EH (cell line): ENCODE measurements around the gene SP100.
A peak's percentile ranks its signal among the peaks of the same experiment; 100 is the strongest.

Source experiments
- DNase-seq: peaks from one replicate; pipeline ENCODE4 v3.0.0-alpha.2; 2015; ENCODE audit warnings: low read depth

The SP100 gene

DNA sequence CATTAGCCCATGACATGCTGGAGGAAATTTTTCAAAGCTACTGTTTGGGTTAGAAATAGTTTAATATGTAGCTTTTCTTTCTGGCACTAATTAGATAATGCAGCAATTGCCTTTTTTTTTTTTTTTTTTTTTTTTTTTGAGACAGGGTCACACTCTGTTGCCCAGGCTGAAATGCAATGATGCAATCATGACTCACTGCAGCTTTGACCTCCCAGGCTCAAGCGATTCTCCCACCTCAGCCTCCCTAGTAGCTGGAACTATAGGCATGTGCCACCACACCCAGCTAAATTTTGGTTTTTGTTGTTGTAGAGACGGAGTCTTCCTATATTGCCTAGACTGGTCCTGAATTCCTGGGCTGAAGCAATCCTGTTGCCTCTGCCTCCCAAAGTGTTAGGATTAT lies 136.2 kb downstream of the SP100 start:
- no peak for DNase-seq

- no peak for DNase-seq
Measured at GRCh38 chr2:230557065-230557464, 141.1 kb downstream of the SP100 start.

DNA sequence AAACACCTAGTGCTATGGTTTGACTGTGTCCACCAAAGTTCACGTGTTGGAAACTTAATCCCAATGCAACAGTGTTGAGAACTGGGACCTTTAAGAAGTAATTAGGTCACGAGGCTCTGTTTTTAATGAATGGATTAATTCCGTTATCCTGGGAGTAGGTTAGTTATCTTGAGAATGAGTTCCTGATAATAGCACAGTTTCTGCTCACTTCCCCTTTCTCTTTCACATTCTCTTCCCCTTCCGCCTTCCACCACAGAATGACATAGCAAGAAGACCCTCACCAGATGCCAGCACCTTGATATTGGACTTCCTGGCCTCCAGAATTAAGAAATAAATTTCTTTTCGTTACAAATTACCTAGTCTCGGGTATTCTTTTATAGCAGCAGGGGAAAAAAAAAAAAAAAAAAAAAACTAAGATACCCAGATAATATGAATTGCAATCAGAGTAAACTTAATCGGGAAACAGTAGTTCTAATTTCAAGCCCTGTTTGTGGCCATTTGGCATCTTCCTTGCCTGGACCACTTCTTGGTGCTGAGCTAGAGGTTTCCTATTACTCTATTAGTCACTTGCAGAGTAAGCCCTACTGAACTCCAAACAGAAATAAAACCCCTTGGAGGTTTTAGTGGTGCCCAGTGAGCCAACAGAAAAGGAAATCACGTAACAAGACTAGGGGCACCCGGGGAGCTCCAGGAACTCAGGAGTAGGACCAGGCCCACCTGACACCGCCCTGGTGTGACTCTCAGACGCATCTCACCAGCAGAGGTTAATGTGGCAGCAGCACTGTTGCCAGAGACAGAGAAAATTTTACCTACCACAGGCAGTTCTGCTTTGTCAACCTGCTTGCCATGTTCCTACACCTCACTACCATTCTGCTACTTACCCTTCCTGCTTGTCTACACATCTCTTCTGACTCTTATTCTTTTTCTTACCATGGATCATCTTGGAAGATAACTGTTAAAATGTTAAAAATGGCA lies 149.1 kb downstream of the SP100 start:
- DNase-seq: no peak

DNA sequence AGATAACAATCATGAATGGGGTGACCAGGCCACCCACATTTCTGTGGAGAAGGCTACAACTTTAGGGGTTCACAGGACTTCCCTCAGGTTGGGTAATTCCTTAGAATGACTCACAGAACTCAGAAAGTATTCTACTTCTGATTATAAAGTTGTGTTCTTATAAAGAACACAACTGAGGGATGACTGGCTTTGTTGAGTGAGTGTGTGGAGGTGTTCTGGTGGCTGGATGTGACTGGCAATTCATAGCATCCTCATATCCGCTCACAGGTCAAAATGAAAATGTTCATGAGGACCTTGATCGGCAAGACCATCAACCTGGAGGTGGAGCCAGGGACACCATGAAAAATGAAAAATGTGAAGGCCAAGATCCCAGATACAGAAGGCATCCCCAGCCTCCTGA lies 153.3 kb downstream of the SP100 start:
- no peak for DNase-seq

DNA sequence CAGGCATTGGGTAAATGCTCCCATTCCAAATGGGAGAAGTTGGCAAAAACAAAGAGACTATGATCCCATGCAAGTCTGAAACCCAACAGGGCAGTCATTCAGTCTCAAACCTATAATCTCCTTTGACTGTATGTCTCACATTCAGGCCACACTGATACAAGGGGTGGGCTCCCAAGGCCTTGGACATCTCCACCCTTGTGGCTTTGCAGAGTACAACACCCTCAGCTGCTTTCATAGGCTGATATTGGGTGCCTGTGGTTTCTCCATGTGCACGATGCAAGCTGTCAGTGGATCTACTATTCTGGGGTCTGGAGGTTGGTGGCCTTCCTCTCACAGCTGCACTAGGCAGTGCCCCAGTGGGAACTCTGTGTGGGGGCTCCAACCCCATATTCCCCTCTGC lies 155.0 kb downstream of the SP100 start:
- DNase-seq: no peak

DNA sequence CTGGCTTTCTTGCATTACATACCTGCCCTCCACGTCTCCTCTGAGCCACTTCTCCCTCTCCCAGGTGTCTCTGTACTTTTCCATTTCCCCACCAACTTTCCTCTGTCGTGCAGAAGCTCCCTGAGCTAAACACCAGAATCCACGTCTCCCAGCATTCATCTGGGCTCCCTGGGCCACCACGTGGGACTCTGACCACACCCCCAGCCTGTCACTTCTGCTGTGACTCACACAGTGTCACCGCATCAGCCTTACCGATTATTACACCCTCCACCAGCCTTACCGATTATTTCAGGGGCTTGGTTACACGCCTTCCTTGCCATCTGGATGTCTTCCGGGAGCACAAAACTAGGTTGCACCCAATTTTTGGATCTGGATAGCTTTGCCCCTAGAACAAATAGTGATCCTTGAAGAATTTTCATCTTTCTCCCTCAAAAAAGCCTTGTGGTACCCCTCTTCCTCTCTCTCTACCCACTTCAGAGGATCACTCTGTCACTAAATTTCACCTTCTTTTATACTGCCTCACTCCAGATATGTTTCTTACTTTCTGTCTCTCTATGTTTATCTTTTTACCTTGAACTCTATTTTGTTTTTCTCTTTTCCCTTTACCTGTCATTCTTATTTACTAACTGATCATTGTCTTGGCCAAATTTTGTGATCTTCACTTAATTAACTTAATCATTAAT lies 159.8 kb downstream of the SP100 start:
- no peak for DNase-seq

GRCh38 chr2:230577114-230577513 lies 161.1 kb downstream of the SP100 start:
- DNase-seq: no peak

DNA sequence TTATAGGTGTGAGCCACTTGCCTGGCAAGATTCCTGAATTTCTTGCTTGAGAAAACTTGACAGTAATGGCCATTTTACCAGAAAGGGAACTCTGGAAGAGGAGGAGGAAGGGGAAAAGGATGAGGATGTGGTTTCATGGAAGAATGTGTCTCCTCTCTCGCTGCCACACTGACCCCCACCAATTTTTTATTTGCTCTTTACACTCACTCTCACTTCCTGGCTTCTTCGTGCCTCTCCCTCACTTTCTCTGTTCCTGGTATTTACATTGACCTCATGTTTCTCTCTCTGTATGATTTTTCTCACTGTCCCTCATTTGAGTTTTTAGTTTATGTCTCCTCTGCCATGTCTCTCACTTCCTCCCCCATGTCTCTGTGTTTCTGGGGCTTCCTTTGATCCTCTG lies 162.1 kb downstream of the SP100 start:
- peak; percentile 72 for DNase-seq

GRCh38 chr2:230582851-230583283 lies 166.9 kb downstream of the SP100 start:
- DNase-seq: peak; percentile 85

GRCh38 chr2:230583581-230583980 lies 167.6 kb downstream of the SP100 start:
- no peak for DNase-seq

DNA sequence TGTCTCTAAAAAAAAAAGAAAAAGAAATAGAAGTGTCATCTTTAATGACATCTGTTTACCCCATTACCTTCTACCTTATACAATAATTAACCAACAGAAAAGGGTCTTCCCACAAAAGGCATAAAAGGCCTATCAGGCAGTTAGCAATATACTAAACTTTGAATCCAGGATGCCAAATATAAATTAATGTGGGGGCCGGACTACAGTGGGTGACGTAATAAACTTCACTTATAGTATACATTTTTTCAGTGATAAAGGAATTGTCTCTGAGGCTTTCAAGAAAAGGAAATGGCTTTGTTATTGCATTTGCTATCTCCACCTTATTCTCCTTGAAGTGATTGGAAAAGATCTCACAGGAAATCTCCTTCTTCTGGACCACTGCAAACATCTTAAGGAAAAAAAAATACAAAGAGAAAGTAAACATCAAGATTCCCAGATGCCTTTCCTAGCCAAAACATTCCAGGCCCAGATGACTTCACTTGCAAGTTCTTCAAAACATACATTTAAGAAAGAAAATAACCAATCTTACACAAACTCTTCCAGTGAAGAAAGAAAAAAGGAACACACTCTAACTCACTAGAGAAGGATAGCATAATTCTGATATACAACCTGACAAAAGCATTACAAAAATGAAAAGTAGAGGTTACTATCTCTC lies 170.5 kb downstream of the SP100 start:
- DNase-seq: peak; percentile 58

DNA sequence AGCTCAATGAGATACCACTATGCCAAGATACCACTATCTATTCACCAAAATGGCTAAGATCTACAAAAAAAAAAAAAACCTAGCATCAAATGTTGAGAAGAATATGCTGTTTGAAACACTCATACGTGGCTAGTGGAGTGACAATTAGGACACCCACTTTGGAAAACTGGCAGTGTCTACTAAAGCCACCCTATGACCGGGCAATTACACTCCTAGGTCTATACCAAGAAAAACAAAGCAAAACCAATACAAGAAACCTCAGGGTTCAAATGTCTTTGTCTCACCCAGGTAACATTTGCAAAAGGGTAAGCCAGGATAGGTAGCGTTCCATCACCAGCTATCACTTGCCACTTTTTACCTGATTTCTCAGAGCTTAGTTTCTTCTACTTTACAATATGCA lies 173.0 kb downstream of the SP100 start:
- no peak for DNase-seq

- DNase-seq: no peak
Measured at GRCh38 chr2:230589497-230590015, 173.6 kb downstream of the SP100 start.

- DNase-seq: no peak
Measured at GRCh38 chr2:230590333-230590732, 174.3 kb downstream of the SP100 start.

DNA sequence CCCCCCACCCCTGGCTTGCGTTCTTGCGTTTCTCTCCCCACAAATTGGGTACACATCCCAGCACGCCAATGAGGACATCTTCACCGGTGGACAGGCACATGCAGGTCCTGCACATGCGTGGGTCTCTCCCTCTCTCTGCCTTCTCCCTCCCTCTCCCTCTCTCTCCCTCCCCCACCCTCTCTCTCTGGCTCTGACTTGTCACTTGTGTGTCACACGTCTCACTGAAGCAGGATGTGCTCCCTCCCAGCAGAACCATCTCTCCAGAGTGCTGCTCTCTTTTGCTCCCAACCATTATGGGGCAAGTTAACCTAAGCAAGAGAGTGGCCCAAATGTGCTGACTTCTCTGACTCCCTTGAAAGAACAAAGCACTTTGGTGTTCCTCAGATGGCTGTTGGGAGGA lies 175.8 kb downstream of the SP100 start:
- no peak for DNase-seq

DNA sequence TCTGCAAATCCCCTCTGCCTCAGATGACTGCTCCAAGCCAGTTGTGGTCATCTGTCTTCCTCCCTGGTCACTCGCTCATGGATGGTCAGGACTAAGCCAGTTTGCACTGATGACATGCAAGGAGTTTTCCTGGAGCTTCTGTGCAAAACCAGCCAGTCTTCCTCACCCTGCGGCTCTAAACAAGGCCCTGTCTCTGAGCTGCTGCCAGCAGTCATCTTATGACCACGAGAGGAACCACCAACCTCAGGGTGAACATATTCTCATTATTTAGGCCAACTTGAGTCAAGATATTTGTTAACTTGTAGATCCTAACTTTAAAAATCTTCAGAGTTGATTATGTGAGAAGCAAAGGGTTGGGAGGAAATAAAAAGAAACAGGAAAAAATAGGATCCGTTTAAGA lies 176.8 kb downstream of the SP100 start:
- no peak for DNase-seq
